GM12864 (cell line): Measurements from ENCODE around the gene DYDC2.

Source experiments
- DNase-seq: peaks from one replicate; pipeline ENCODE4 v3.0.0-alpha.2; 2011; ENCODE audit warnings: low read depth
- H3K4me3 ChIP-seq: 2 replicates; pipeline ENCODE4 v1.5.1; 2011; ENCODE audit warnings: mild to moderate bottlenecking, low read depth, low read length, control low read depth
- CTCF ChIP-seq: IDR thresholded peaks from 2 replicates; pipeline ENCODE4 v1.5.1; 2011; ENCODE audit warnings: low read depth, mild to moderate bottlenecking, moderate library complexity, low read length, control low read depth, inconsistent platforms; ENCODE audit errors: missing control alignments

DYDC2 gene

DNA sequence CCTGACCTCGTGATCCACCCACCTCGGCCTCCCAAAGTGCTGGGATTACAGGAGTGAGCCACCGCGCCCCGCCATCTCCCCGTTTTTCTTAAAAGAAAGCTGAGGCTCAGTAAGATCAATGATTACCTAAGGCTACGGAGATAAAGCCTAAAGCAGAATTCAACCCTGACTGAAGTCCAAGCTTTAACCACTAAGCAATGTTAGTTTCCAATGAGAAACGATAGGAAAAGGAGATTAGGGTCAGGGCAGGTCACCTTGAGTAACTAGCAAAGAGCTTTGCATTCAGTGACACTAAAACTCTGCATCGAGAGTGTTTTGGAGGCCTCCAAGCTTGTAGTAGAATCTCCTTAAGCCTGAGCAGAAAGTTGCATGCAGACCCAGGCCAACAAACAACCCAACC is 34.2 kb downstream of the DYDC2 start:
- TF ChIP-seq CTCF = no peak
- DNase-seq = no peak
- no peak overlapping the region for H3K4me3 ChIP-seq

- no peak for TF ChIP-seq CTCF
- no peak for DNase-seq
- no peak overlapping the region for H3K4me3 ChIP-seq
Measured at GRCh38 chr10:80392250-80392649, 35.7 kb downstream of the DYDC2 start.

DNA sequence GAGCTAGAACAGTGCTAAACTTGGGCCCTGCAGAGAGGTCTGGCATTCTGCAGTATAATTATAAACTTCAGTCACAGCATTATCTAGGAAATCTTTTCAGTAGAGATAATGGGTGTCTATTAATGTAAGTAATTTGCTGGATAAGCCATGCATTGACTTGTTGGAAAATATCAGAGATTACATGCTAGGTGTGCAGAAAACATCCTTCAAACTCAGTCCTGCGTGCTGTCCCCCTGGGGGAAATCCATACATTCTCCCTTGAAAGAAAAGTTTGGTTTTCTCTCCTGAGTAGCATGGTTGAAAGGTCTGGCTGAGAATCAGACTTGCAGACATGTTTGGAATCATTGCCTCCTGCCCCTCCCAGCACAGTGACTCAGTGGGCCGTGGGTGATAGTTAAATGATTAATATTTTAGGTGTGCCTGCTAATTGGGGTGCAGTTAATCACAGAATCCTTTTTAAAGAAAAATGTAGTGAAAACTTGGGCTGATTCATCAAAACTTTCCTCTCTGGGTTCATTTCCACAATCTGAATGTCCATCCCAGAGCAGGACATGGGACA is 37.9 kb downstream of the DYDC2 start:
- no peak overlapping the region for H3K4me3 ChIP-seq
- no peak for TF ChIP-seq CTCF
- DNase-seq = no peak

- TF ChIP-seq CTCF = no peak
- DNase-seq = no peak
- H3K4me3 ChIP-seq = no peak overlapping the region
Measured at GRCh38 chr10:80397014-80397413, 40.4 kb downstream of the DYDC2 start.

- no peak overlapping the region for H3K4me3 ChIP-seq
- no peak for TF ChIP-seq CTCF
- DNase-seq = no peak
Measured at GRCh38 chr10:80400136-80400804, 43.7 kb downstream of the DYDC2 start.

GRCh38 chr10:80405035-80405434 is 48.5 kb downstream of the DYDC2 start:
- no peak overlapping the region for H3K4me3 ChIP-seq
- DNase-seq = no peak
- no peak for TF ChIP-seq CTCF

- no peak for TF ChIP-seq CTCF
- H3K4me3 ChIP-seq = no peak overlapping the region
- no peak for DNase-seq
Measured at GRCh38 chr10:80405626-80406025, 49.0 kb downstream of the DYDC2 start.
